Measurements from ENCODE around the gene GAPDHS. TPM values are rescaled to one million over a fixed set of nuclear protein-coding genes. Genes with fewer than 3 reads are reported as not detected.

GAPDHS gene
- polyA plus RNA-seq, 1 of the 3 experiments (the other 2 are of a cell fraction) = not detected

GRCh38 chr19:35556846-35557538, 23.7 kb downstream of the GAPDHS start:
- H3K9me2 ChIP-seq = no peaks in the 10 kb centered on the region
- DNase-seq = no peak
- H3K27me3 ChIP-seq (ENCODE audit: insufficient read depth) = peaks cover 35% of the 10 kb centered on the region
- H3K27ac ChIP-seq (ENCODE audit: low read depth in 2 of 2, low read length in 1 of 2) = no peak overlapping the region
- H3K79me2 ChIP-seq (ENCODE audit: insufficient read depth) = no peaks in the 10 kb centered on the region
- H3K4me3 ChIP-seq (ENCODE audit: low read depth in 2 of 2, low read length in 1 of 2) = no peak overlapping the region; a peak in 2 of 4 replicates
- no peak overlapping the region for H3K4me2 ChIP-seq
- TF ChIP-seq POLR2AphosphoS5 (IDR thresholded peaks at IDR 0.05; ENCODE audit: low read depth, low read length) = no peak
- TF ChIP-seq YY1 (IDR thresholded peaks at IDR 0.05; ENCODE audit: low read depth) = no peak
- TF ChIP-seq MEF2A (IDR thresholded peaks at IDR 0.05; ENCODE audit: borderline replicate concordance, low read depth) = no peak
- no peak for TF ChIP-seq RCOR1 (IDR thresholded peaks at IDR 0.05; ENCODE audit: low read length)
- no peak for TF ChIP-seq FOXM1 (IDR thresholded peaks at IDR 0.05; ENCODE audit: low read depth)
- TF ChIP-seq, protein P1, sequence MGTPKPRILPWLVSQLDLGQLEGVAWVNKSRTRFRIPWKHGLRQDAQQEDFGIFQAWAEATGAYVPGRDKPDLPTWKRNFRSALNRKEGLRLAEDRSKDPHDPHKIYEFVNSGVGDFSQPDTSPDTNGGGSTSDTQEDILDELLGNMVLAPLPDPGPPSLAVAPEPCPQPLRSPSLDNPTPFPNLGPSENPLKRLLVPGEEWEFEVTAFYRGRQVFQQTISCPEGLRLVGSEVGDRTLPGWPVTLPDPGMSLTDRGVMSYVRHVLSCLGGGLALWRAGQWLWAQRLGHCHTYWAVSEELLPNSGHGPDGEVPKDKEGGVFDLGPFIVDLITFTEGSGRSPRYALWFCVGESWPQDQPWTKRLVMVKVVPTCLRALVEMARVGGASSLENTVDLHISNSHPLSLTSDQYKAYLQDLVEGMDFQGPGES (IDR thresholded peaks at IDR 0.05; ENCODE audit: low read depth, low read length) = no peak
- TF ChIP-seq FOSL2 (IDR thresholded peaks at IDR 0.05; ENCODE audit: borderline replicate concordance, low read depth) = no peak
- TF ChIP-seq TCF12 (IDR thresholded peaks at IDR 0.05) = no peak
- TF ChIP-seq NRF1 (IDR thresholded peaks at IDR 0.05; ENCODE audit: low read depth, low read length) = no peak
- no peak for TF ChIP-seq SMC3 (IDR thresholded peaks at IDR 0.05; ENCODE audit: low read depth, low read length)
- TF ChIP-seq SIN3A (IDR thresholded peaks at IDR 0.05; ENCODE audit: borderline replicate concordance, low read depth, low read length) = no peak
- TF ChIP-seq ZBTB33 (IDR thresholded peaks at IDR 0.05; ENCODE audit: borderline replicate concordance, low read depth) = no peak
- ChIA-PET CTCF (interaction anchor here (0.9 to 3.9 kb wide), 10 partner anchors 8 to 263 kb away, joined by 3 to 20 read pairs (median 6); partner anchors contain the start of gene HAUS5), POLR2A (interaction anchor here (1.2 kb wide), 2 partner anchors 91 to 145 kb away, joined by 4 to 5 read pairs; partner anchors contain the start of gene COX6B1)
- no peak overlapping the region for H2AFZ ChIP-seq (ENCODE audit: low read depth)
- 90% methylated on average over 16 of the region's 16 CpGs for WGBS (ENCODE audit: low lambda C conversion rate)
- H3K9me3 ChIP-seq = no peaks in the 10 kb centered on the region
- H3K36me3 ChIP-seq (replicated peaks in 1 of 2; ENCODE audit: control insufficient read depth in 1 of 2, insufficient read depth in 2 of 2, low read length in 1 of 2) = no peaks in the 10 kb centered on the region
- peaks cover 0 to 11% of the 10 kb centered on the region in 2 experiments; a peak in 1 of 4 replicates for H3K4me1 ChIP-seq (ENCODE audit: control insufficient read depth in 1 of 2, insufficient read depth in 2 of 2, low read depth in 1 of 2, low read length in 1 of 2)
- H3F3A ChIP-seq (replicated peaks; ENCODE audit: insufficient read depth) = no peaks in the 10 kb centered on the region
- no peaks in the 10 kb centered on the region for H4K20me1 ChIP-seq (ENCODE audit: insufficient read depth)
- H3K9ac ChIP-seq = no peak overlapping the region
